T follicular helper cell (primary cell): ENCODE measurements around the gene S100A7.
"Not testable (repeated sequence)": the region's sequence is repeated elsewhere in the genome, so short reads cannot be mapped to it uniquely, and the experiment has no call there.

Experiments
- DNase-seq: peaks from one replicate; pipeline ENCODE4 v3.0.0-alpha.2; 2020; ENCODE audit warnings: low read depth

The S100A7 gene

GRCh38 chr1:153431002-153431401, 29.4 kb downstream of the S100A7 start:
- no peak for DNase-seq

- no peak for DNase-seq
Observed at GRCh38 chr1:153430561-153430960, 29.9 kb downstream of the S100A7 start.

- DNase-seq: no peak
Observed at GRCh38 chr1:153430166-153430553, 30.3 kb downstream of the S100A7 start.

GRCh38 chr1:153429266-153430165, 30.9 kb downstream of the S100A7 start:
- no peak for DNase-seq

- DNase-seq: no peak
Observed at GRCh38 chr1:153428791-153429190, 31.7 kb downstream of the S100A7 start.

- no peak for DNase-seq
Observed at GRCh38 chr1:153428073-153428638, 32.3 kb downstream of the S100A7 start.

- DNase-seq: no peak
Observed at GRCh38 chr1:153426809-153427208, 33.6 kb downstream of the S100A7 start.

- peak; percentile 42 for DNase-seq
Observed at GRCh38 chr1:153422450-153423068, 37.9 kb downstream of the S100A7 start.

GRCh38 chr1:153420306-153420705, 40.1 kb downstream of the S100A7 start:
- DNase-seq: no peak

GRCh38 chr1:153419436-153419793, 41.0 kb downstream of the S100A7 start:
- DNase-seq: not testable (repeated sequence)

- not testable (repeated sequence) for DNase-seq
Observed at GRCh38 chr1:153418758-153419435, 41.6 kb downstream of the S100A7 start.

GRCh38 chr1:153417136-153417888, 43.1 kb downstream of the S100A7 start:
- DNase-seq: no peak

- no peak for DNase-seq
Observed at GRCh38 chr1:153415850-153416570, 44.4 kb downstream of the S100A7 start, which contains the start of gene S100A7A. S100A7A (plus strand) TSS chr1:153416520; CDS start chr1:153418083, 1,563 bp downstream.

- DNase-seq: not testable (repeated sequence)
Observed at GRCh38 chr1:153413961-153414360, 46.5 kb downstream of the S100A7 start.
